Peyer's patch (tissue), 4 donors: ENCODE measurements around the gene HCAR3.
"Not testable (repeated sequence)": the region's sequence is repeated elsewhere in the genome, so short reads cannot be mapped to it uniquely, and the experiment has no call there.

Experiments
- POLR2A ChIP-seq, 2 donors: fragments of 450-650 bp; IDR thresholded peaks; one replicate each; pipeline ENCODE4 v1.5.1; 2017; ENCODE audit warnings: antibody characterized with exemption in 2 of 2, mild to moderate bottlenecking in 2 of 2, moderate library complexity in 2 of 2
- TF ChIP-seq, protein P1 (sequence below), 6 experiments: fragments of 450-650 bp in 4 of 6; fragments of 200-600 bp in 2 of 6; sonication (generic) in 1 of 6; IDR thresholded peaks; one replicate each; pipeline ENCODE4 v1.5.1; 2017 to 2019; ENCODE audit warnings: antibody characterized with exemption in 6 of 6, mild to moderate bottlenecking in 3 of 6, moderate library complexity in 1 of 6

DNA sequence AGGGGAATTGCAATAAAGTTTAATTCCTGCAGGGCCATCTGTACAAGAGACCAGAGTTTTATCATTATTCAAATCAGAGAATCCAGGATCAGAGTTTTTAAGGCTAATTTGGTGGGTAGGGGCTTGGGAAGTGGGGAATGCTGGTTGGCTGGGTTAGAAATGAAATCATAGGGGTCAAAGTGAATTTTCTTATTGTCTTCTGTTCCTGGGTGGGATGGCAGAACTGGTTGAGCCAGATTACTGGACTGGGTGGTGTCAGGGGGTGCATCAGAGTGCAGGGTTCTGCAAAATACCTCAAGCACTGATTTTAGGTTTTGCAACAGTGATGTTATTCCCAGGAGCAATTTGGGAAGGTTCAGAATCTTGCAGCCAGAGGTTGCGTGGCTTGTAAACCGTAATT, 19.7 kb downstream of the HCAR3 start:
- TF ChIP-seq, protein P1, sequence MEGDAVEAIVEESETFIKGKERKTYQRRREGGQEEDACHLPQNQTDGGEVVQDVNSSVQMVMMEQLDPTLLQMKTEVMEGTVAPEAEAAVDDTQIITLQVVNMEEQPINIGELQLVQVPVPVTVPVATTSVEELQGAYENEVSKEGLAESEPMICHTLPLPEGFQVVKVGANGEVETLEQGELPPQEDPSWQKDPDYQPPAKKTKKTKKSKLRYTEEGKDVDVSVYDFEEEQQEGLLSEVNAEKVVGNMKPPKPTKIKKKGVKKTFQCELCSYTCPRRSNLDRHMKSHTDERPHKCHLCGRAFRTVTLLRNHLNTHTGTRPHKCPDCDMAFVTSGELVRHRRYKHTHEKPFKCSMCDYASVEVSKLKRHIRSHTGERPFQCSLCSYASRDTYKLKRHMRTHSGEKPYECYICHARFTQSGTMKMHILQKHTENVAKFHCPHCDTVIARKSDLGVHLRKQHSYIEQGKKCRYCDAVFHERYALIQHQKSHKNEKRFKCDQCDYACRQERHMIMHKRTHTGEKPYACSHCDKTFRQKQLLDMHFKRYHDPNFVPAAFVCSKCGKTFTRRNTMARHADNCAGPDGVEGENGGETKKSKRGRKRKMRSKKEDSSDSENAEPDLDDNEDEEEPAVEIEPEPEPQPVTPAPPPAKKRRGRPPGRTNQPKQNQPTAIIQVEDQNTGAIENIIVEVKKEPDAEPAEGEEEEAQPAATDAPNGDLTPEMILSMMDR (IDR thresholded peaks at IDR 0.05), result not testable (repeated sequence)
- not testable (repeated sequence) for TF ChIP-seq POLR2A (IDR thresholded peaks at IDR 0.05)
